HepG2 (cell line): Measurements from ENCODE around the gene RFFL. TPM values are rescaled to one million over a fixed set of nuclear protein-coding genes. Genes with fewer than 3 reads are reported as not detected.

Experiments used
- ARNTL ChIP-seq: sonication (generic); formaldehyde crosslinking; IDR thresholded peaks from 2 replicates; pipeline ENCODE4 v1.4.0; 2020; ENCODE audit warnings: mild to moderate bottlenecking, missing genetic modification reagents
- ATAD3A ChIP-seq: sonication (generic); formaldehyde crosslinking; IDR thresholded peaks from 2 replicates; pipeline ENCODE4 v1.4.0; 2020; ENCODE audit warnings: missing genetic modification reagents
- ATM ChIP-seq: fragments of 450-650 bp; IDR thresholded peaks from 2 replicates; pipeline ENCODE4 v1.7.1; 2017; ENCODE audit warnings: mild to moderate bottlenecking, borderline replicate concordance
- BRD4 ChIP-seq: sonication (generic); formaldehyde crosslinking; IDR thresholded peaks from 2 replicates; pipeline ENCODE4 v1.4.0; 2020; ENCODE audit warnings: missing genetic modification reagents
- IKZF4 ChIP-seq: sonication (generic); formaldehyde crosslinking; IDR thresholded peaks from 2 replicates; pipeline ENCODE4 v1.5.1; 2020; ENCODE audit warnings: borderline replicate concordance, mild to moderate bottlenecking, low read depth, missing genetic modification reagents; ENCODE audit errors: not compliant biosample characterization
- LCORL ChIP-seq, 2 experiments: fragments of 450-650 bp in 1 of 2; sonication (generic) in 1 of 2; formaldehyde crosslinking in 1 of 2; IDR thresholded peaks; 2 replicates each; pipeline versions ENCODE4 v1.5.0 to v1.6.1; 2017 to 2020; ENCODE audit warnings: antibody characterized with exemption in 1 of 2, missing genetic modification reagents in 1 of 2
- MEF2D ChIP-seq: sonication (generic); formaldehyde crosslinking; IDR thresholded peaks from 2 replicates; pipeline ENCODE4 v1.5.1; 2020; ENCODE audit warnings: mild to moderate bottlenecking, missing genetic modification reagents
- PAF1 ChIP-seq: IDR thresholded peaks from 2 replicates; pipeline ENCODE4 v1.6.1; 2016; ENCODE audit warnings: missing genetic modification reagents, missing compliant biosample characterization
- PITX1 ChIP-seq: sonication (generic); formaldehyde crosslinking; IDR thresholded peaks from 2 replicates; pipeline ENCODE4 v1.5.1; 2020; ENCODE audit warnings: mild to moderate bottlenecking, missing genetic modification reagents
- POLR2A ChIP-seq, 2 experiments: IDR thresholded peaks; 2 replicates each; pipeline ENCODE4 v1.6.1; 2011; ENCODE audit warnings: low read depth in 2 of 2, low read length in 2 of 2, mild to moderate bottlenecking in 1 of 2, moderate library complexity in 1 of 2; ENCODE audit not compliant: insufficient read depth in 1 of 2
- RELA ChIP-seq: sonication (generic); formaldehyde crosslinking; IDR thresholded peaks from 2 replicates; pipeline ENCODE4 v1.4.0; 2020; ENCODE audit warnings: missing genetic modification reagents
- SNAPC2 ChIP-seq: sonication (generic); formaldehyde crosslinking; IDR thresholded peaks from 2 replicates; pipeline ENCODE4 v1.8.1; 2022; ENCODE audit warnings: mild to moderate bottlenecking, missing genetic modification reagents
- ZFP36 ChIP-seq: fragments of 150-350 bp; IDR thresholded peaks from 2 replicates; pipeline ENCODE4 v1.6.1; 2018; ENCODE audit warnings: borderline replicate concordance, low read length, low read depth; ENCODE audit not compliant: partially characterized antibody
- ZFP36L1 ChIP-seq: sonication (generic); formaldehyde crosslinking; IDR thresholded peaks from 2 replicates; pipeline ENCODE4 v1.8.0; 2022; ENCODE audit warnings: mild to moderate bottlenecking, missing genetic modification reagents, moderate library complexity
- ZNF160 ChIP-seq: sonication (generic); formaldehyde crosslinking; IDR thresholded peaks from 2 replicates; pipeline ENCODE4 v1.8.0; 2022; ENCODE audit warnings: mild to moderate bottlenecking, inconsistent platforms, missing genetic modification reagents
- ZNF205 ChIP-seq: IDR thresholded peaks from 2 replicates; pipeline ENCODE4 v1.6.1; 2018; ENCODE audit warnings: missing biosample characterization, missing genetic modification reagents
- ZNF24 ChIP-seq: fragments of 450-650 bp; IDR thresholded peaks from 2 replicates; pipeline ENCODE4 v1.6.1; 2017; ENCODE audit warnings: antibody characterized with exemption, mild to moderate bottlenecking
- ZNF629 ChIP-seq: sonication (generic); formaldehyde crosslinking; conservative IDR thresholded peaks from 2 replicates; pipeline ENCODE4 v1.5.0; 2020; ENCODE audit warnings: missing genetic modification reagents
- ZNF672 ChIP-seq: sonication (generic); formaldehyde crosslinking; IDR thresholded peaks from 2 replicates; pipeline ENCODE4 v1.8.1; 2022; ENCODE audit warnings: missing genetic modification reagents
- polyA plus RNA-seq, 8 experiments: library from polyadenylated mRNA; depleted of rRNA in 3 of 8; stranded (reverse) in 7 of 8; unstranded in 1 of 8; fragments of >200 nt; fragmentation: Illumina TruSeq in 4 of 8; extraction: Trizol in 4 of 8; gene quantifications; 2 replicates each; pipeline versions ENCODE4 v1.2.1 to v1.2.3, GENCODE V29; 2011 to 2016; ENCODE audit warnings: low read depth in 4 of 8, missing spikeins in 1 of 8, mixed read lengths in 1 of 8; ENCODE audit not compliant: insufficient read depth in 1 of 8
- total RNA-seq, 5 experiments: library from RNA; depleted of rRNA; stranded (reverse); fragments of >200 nt; fragmentation: Illumina TruSeq; extraction: Trizol; gene quantifications; 2 replicates each; pipeline ENCODE4 v1.2.3, GENCODE V29; 2016; ENCODE audit warnings: low read depth in 1 of 5
- TF ChIP-seq, protein P1 (sequence below): sonication (generic); formaldehyde crosslinking; IDR thresholded peaks from 2 replicates; pipeline ENCODE4 v1.5.0; 2020; ENCODE audit warnings: missing genetic modification reagents, mild to moderate bottlenecking, borderline replicate concordance
- TF ChIP-seq, protein P2 (sequence below): fragments of 450-650 bp; IDR thresholded peaks from 2 replicates; pipeline ENCODE4 v1.6.1; 2017; ENCODE audit warnings: mild to moderate bottlenecking
- TF ChIP-seq, protein P3 (sequence below): sonication (generic); formaldehyde crosslinking; IDR thresholded peaks from 2 replicates; pipeline ENCODE4 v1.8.0; 2022; ENCODE audit warnings: low read depth, missing genetic modification reagents
- TF ChIP-seq, protein P4 (sequence below): sonication (generic); formaldehyde crosslinking; IDR thresholded peaks from 2 replicates; pipeline ENCODE4 v1.8.0; 2022; ENCODE audit warnings: mild to moderate bottlenecking, missing genetic modification reagents, moderate library complexity

The RFFL gene
- total and polyA plus RNA-seq, 2 of the 13 experiments (the other 11 are each of a cell fraction or from before 2014, with no cell fraction given) = 24.3 to 48.6 TPM

DNA sequence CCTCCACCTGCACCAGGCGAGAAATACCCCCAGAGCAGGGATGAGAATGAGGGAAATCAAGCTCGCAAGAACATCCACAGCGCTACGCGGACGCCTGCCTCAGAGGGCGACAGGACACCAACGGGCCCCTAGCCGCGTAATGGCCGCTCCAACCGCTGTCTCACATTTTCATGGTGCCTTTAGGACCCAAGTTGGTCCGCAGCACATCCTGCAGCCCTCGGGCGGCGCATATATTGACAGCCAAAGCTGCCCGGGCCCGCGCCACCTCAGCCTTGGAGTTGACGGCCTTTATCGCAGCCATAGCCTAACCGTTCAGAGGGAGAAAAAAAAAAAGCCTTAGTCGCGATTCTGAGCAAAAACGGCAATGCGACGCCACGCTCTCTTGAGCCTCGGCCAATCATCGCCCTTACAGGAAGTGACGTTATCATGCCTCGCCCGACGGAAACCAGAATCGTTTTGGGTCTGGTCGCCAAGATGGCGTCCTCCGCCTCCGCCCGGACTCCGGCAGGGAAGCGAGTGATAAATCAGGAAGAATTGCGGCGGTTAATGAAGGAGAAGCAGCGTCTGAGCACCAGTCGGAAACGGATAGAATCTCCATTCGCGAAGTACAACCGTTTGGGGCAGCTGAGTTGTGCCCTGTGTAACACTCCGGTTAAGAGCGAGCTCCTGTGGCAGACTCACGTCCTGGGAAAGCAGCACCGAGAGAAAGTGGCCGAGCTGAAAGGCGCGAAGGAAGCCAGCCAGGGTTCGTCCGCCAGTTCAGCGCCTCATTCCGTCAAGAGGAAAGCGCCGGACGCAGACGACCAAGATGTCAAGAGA lies 102.2 kb downstream of the RFFL start, which contains the start of the genes CCT6B and ZNF830 (continued):
- TF ChIP-seq, protein P1, sequence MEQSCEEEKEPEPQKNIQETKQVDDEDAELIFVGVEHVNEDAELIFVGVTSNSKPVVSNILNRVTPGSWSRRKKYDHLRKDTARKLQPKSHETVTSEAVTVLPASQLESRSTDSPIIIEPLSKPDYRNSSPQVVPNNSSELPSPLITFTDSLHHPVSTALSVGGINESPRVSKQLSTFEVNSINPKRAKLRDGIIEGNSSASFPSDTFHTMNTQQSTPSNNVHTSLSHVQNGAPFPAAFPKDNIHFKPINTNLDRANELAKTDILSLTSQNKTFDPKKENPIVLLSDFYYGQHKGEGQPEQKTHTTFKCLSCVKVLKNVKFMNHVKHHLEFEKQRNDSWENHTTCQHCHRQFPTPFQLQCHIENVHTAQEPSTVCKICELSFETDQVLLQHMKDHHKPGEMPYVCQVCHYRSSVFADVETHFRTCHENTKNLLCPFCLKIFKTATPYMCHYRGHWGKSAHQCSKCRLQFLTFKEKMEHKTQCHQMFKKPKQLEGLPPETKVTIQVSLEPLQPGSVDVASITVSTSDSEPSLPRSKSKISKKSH (CRISPR knock-in tag) = 0 out of 2 replicates have a peak, but pooled peaks have one; percentile 45
- peak; percentile 59; the same call in 1 of the 2 replicates for TF ChIP-seq MEF2D (CRISPR knock-in tag)
- no peak for TF ChIP-seq ATM
- TF ChIP-seq, protein P2, sequence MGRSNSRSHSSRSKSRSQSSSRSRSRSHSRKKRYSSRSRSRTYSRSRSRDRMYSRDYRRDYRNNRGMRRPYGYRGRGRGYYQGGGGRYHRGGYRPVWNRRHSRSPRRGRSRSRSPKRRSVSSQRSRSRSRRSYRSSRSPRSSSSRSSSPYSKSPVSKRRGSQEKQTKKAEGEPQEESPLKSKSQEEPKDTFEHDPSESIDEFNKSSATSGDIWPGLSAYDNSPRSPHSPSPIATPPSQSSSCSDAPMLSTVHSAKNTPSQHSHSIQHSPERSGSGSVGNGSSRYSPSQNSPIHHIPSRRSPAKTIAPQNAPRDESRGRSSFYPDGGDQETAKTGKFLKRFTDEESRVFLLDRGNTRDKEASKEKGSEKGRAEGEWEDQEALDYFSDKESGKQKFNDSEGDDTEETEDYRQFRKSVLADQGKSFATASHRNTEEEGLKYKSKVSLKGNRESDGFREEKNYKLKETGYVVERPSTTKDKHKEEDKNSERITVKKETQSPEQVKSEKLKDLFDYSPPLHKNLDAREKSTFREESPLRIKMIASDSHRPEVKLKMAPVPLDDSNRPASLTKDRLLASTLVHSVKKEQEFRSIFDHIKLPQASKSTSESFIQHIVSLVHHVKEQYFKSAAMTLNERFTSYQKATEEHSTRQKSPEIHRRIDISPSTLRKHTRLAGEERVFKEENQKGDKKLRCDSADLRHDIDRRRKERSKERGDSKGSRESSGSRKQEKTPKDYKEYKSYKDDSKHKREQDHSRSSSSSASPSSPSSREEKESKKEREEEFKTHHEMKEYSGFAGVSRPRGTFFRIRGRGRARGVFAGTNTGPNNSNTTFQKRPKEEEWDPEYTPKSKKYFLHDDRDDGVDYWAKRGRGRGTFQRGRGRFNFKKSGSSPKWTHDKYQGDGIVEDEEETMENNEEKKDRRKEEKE = no peak
- no peak for TF ChIP-seq ZNF672 (CRISPR knock-in tag)
- no peak for TF ChIP-seq SNAPC2 (CRISPR knock-in tag)
- TF ChIP-seq LCORL (IDR thresholded peaks at IDR 0.05) = peak; percentile 76; the same call in 1 of the 2 replicates
- TF ChIP-seq LCORL (CRISPR knock-in tag; IDR thresholded peaks at IDR 0.05) = no peak; the same call in 1 of the 2 replicates
- peak; percentile 40; the same call in 1 of the 2 replicates for TF ChIP-seq RELA (CRISPR knock-in tag)
- TF ChIP-seq ZFP36 = no peak
- no peak for TF ChIP-seq PITX1 (CRISPR knock-in tag)
- no peak for TF ChIP-seq ZNF205 (CRISPR knock-in tag)
- TF ChIP-seq PAF1 = no peak
- peak; percentile 75 for TF ChIP-seq BRD4 (CRISPR knock-in tag)
- TF ChIP-seq IKZF4 (CRISPR knock-in tag) = no peak
- no peak for TF ChIP-seq ZNF24
- TF ChIP-seq ARNTL = 0 out of 2 replicates have a peak, but pooled peaks have one; percentile 34
- TF ChIP-seq ATAD3A (CRISPR knock-in tag) = no peak
- peak; percentile 89 to 94 for TF ChIP-seq POLR2A (IDR thresholded peaks at IDR 0.05; ENCODE audit: insufficient read depth in 1 of 2, low read depth in 2 of 2, low read length in 2 of 2)
- no peak for TF ChIP-seq ZNF160 (CRISPR knock-in tag)
- no peak for TF ChIP-seq ZNF629 (CRISPR knock-in tag)
- peak; percentile 43; the same call in 1 of the 2 replicates for TF ChIP-seq ZFP36L1 (CRISPR knock-in tag)
- TF ChIP-seq, protein P3, sequence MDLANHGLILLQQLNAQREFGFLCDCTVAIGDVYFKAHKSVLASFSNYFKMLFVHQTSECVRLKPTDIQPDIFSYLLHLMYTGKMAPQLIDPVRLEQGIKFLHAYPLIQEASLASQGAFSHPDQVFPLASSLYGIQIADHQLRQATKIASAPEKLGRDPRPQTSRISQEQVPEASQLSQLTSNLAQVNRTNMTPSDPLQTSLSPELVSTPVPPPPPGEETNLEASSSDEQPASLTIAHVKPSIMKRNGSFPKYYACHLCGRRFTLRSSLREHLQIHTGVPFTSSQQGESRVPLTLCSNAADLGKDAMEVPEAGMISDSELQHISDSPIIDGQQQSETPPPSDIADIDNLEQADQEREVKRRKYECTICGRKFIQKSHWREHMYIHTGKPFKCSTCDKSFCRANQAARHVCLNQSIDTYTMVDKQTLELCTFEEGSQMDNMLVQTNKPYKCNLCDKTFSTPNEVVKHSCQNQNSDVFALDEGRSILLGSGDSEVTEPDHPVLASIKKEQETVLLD (CRISPR knock-in tag) = no peak
- TF ChIP-seq, protein P4, sequence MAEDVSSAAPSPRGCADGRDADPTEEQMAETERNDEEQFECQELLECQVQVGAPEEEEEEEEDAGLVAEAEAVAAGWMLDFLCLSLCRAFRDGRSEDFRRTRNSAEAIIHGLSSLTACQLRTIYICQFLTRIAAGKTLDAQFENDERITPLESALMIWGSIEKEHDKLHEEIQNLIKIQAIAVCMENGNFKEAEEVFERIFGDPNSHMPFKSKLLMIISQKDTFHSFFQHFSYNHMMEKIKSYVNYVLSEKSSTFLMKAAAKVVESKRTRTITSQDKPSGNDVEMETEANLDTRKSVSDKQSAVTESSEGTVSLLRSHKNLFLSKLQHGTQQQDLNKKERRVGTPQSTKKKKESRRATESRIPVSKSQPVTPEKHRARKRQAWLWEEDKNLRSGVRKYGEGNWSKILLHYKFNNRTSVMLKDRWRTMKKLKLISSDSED = 0 out of 2 replicates have a peak, but pooled peaks have one; percentile 43
